PC-3 (cell line): Measurements from ENCODE around the gene FLG. TPM values are rescaled to one million over a fixed set of nuclear protein-coding genes. Genes with fewer than 3 reads are reported as not detected.

Experiments
- ATAC-seq: fragments of 200-7000 bp; cut with Tn5 transposase; 2 replicates; pipeline ENCODE4 v1.9.1; 2020; ENCODE audit warnings: mild to moderate bottlenecking, moderate library complexity
- BruUV-seq: library from RNA; stranded (reverse); fragments of 400-500 nt; replicated peaks from 2 replicates; lab custom pipeline; 2021; lab: Mats Ljungman, UMichigan
- CTCF ChIA-PET: fragments of 300-600 bp; sonication (Branson Sonifier 250); formaldehyde crosslinking; loops from one replicate; lab custom pipeline; 2022; ENCODE audit warnings: antibody characterized with exemption; lab: Charles Lee
- POLR2A ChIA-PET: fragments of 300-600 bp; sonication (Branson Sonifier 250); formaldehyde crosslinking; loops from one replicate; lab custom pipeline; 2022; ENCODE audit warnings: antibody characterized with exemption; ENCODE audit not compliant: unreplicated experiment; lab: Charles Lee
- DNase-seq: peaks from one replicate; pipeline ENCODE4 v3.0.0-alpha.2; 2015
- H2AFZ ChIP-seq: fragments of 300-600 bp; sonication (generic); 2 replicates; pipeline ENCODE4 v1.6.0; 2016; ENCODE audit warnings: antibody characterized with exemption, low read length
- H3F3A ChIP-seq: fragments of 300-600 bp; sonication (generic); one replicate; pipeline ENCODE4 v1.6.0; 2017; ENCODE audit warnings: antibody characterized with exemption, low read length, control low read depth, mild to moderate bottlenecking; ENCODE audit not compliant: unreplicated experiment
- H3K27ac ChIP-seq: fragments of 300-600 bp; sonication (generic); 2 replicates; pipeline ENCODE4 v1.5.1; 2016; ENCODE audit warnings: mild to moderate bottlenecking, low read length
- H3K27me3 ChIP-seq: fragments of 300-600 bp; sonication (generic); 2 replicates; pipeline ENCODE4 v1.6.1; 2016; ENCODE audit warnings: low read length, mixed read lengths
- H3K36me3 ChIP-seq: fragments of 300-600 bp; sonication (generic); 2 replicates; pipeline ENCODE4 v1.6.1; 2016; ENCODE audit warnings: low read depth, mixed run types, low read length, mixed read lengths
- H3K4me1 ChIP-seq: fragments of 300-600 bp; sonication (generic); 2 replicates; pipeline ENCODE4 v1.5.1; 2016; ENCODE audit warnings: low read length; ENCODE audit not compliant: insufficient read depth
- H3K4me2 ChIP-seq: fragments of 300-600 bp; sonication (generic); 2 replicates; pipeline ENCODE4 v1.6.0; 2016; ENCODE audit warnings: low read length
- H3K4me3 ChIP-seq: fragments of 300-600 bp; sonication (generic); 2 replicates; pipeline ENCODE4 v1.5.1; 2016; ENCODE audit warnings: mild to moderate bottlenecking, low read length, mixed read lengths
- H3K79me2 ChIP-seq: fragments of 300-600 bp; sonication (generic); 2 replicates; pipeline ENCODE4 v1.6.1; 2017; ENCODE audit warnings: low read length, mixed read lengths
- H3K9ac ChIP-seq: fragments of 300-600 bp; sonication (generic); 2 replicates; pipeline ENCODE4 v1.6.0; 2016; ENCODE audit warnings: mild to moderate bottlenecking, low read length
- H3K9me2 ChIP-seq: fragments of 300-600 bp; sonication (generic); replicated peaks from 2 replicates; pipeline ENCODE4 v1.6.1; 2016; ENCODE audit warnings: mixed run types, low read length, mixed read lengths
- H3K9me3 ChIP-seq: fragments of 300-600 bp; sonication (generic); 2 replicates; pipeline ENCODE4 v1.6.1; 2016; ENCODE audit warnings: low read length, mixed read lengths
- H4K20me1 ChIP-seq: fragments of 300-600 bp; sonication (generic); 2 replicates; pipeline ENCODE4 v1.6.1; 2016; ENCODE audit warnings: low read length, mixed read lengths
- EZH2 ChIP-seq: fragments of 300-600 bp; sonication (generic); IDR thresholded peaks from one replicate; pipeline ENCODE4 v1.6.1; 2017; ENCODE audit warnings: antibody characterized with exemption, mild to moderate bottlenecking, low read length; ENCODE audit not compliant: unreplicated experiment
- EZH2phosphoT487 ChIP-seq: fragments of 300-600 bp; sonication (generic); IDR thresholded peaks from 2 replicates; pipeline ENCODE4 v1.6.1; 2018; ENCODE audit warnings: mild to moderate bottlenecking, antibody characterized with exemption, low read length, borderline replicate concordance
- intact Hi-C: fragments of 100-400 bp; cut with micrococcal nuclease; formaldehyde crosslinking; loops from 2 replicates; pipeline ENCODE4 v1.9.0; 2023
- total RNA-seq: library from RNA; depleted of rRNA; stranded (reverse); fragments of >200 nt; gene quantifications from 2 replicates; pipeline ENCODE4 v1.2.3, GENCODE V29; 2014
- TF ChIP-seq, protein P1 (sequence below): fragments of 300-600 bp; sonication (generic); conservative IDR thresholded peaks from 2 replicates; pipeline ENCODE4 v1.5.1; 2017; ENCODE audit warnings: antibody characterized with exemption, low read depth, mild to moderate bottlenecking, low read length

FLG gene
- total RNA-seq, 1 experiment from 2014 or later: not detected

DNA sequence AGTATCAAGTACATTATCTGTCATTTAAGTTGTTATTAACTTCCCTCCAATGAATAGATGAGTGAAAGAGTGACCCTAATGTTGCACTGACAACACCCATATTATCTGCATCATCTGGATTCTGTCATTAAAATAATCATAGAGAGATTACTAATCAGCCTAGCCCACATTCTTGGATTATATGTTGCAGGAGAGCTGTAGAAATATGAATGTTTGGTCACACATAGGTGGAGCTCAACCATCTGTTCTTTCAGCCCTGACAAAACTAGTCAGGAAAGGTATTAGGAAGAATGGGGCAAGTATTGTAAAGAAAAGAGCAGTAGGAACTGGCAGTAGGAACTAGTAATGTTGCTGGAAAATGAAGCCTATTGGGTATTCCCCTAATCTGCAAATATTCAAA lies 19.4 kb upstream of the FLG start:
- intact Hi-C loops: loop anchor here (2.0 kb wide), 1 partner anchor 96 kb away; no protein-coding TSS in a partner anchor
- H3K36me3 ChIP-seq: no peaks in the 10 kb centered on the region
- H3K79me2 ChIP-seq: no peaks in the 10 kb centered on the region
- ChIA-PET POLR2A (no interaction called here), CTCF (no interaction called here)
- H2AFZ ChIP-seq: no peak overlapping the region
- H3K9me3 ChIP-seq: no peaks in the 10 kb centered on the region
- TF ChIP-seq, protein P1, sequence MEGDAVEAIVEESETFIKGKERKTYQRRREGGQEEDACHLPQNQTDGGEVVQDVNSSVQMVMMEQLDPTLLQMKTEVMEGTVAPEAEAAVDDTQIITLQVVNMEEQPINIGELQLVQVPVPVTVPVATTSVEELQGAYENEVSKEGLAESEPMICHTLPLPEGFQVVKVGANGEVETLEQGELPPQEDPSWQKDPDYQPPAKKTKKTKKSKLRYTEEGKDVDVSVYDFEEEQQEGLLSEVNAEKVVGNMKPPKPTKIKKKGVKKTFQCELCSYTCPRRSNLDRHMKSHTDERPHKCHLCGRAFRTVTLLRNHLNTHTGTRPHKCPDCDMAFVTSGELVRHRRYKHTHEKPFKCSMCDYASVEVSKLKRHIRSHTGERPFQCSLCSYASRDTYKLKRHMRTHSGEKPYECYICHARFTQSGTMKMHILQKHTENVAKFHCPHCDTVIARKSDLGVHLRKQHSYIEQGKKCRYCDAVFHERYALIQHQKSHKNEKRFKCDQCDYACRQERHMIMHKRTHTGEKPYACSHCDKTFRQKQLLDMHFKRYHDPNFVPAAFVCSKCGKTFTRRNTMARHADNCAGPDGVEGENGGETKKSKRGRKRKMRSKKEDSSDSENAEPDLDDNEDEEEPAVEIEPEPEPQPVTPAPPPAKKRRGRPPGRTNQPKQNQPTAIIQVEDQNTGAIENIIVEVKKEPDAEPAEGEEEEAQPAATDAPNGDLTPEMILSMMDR: no peak
- TF ChIP-seq EZH2phosphoT487 (no peak), EZH2 (no peak)
- no peaks in the 10 kb centered on the region for H3K4me1 ChIP-seq
- no peak overlapping the region for H3K9ac ChIP-seq
- H3K4me2 ChIP-seq: no peak overlapping the region
- H3F3A ChIP-seq: no peaks in the 10 kb centered on the region
- H3K27me3 ChIP-seq: peaks cover 5% of the 10 kb centered on the region; the same call in 1 of the 2 replicates
- H4K20me1 ChIP-seq: no peaks in the 10 kb centered on the region
- DNase-seq (no peak), ATAC-seq (no peak)
- H3K9me2 ChIP-seq: no peaks in the 10 kb centered on the region
- no peak overlapping the region for H3K4me3 ChIP-seq
- no peak overlapping the region for H3K27ac ChIP-seq
- BruUV-seq: no TSS peak

DNA sequence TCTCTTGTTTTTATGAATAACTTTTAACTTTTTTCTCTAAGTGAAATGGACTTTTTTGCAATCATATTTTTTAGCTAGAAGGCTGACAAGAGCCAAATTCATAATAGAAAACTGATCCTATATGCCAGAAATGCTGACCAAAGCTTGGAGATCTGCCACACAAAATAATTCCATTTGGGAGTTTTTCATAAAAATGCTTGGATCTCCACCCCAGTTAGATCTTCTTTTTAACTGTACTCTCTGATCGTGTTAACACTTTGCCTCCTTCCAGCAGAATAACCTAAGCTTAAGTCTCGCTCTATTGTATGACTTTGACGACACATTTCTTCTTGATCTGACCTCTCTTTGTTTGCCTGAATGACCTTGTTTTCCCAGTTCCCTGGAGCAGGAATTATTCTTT lies 18.0 kb upstream of the FLG start:
- ChIA-PET POLR2A (no interaction called here), CTCF (no interaction called here)
- Histone ChIP-seq H3K4me2 (no peak overlapping the region), H3K9me2 (no peaks in the 10 kb centered on the region), H3K9ac (no peak overlapping the region), H3F3A (no peaks in the 10 kb centered on the region), H4K20me1 (no peaks in the 10 kb centered on the region), H3K36me3 (no peaks in the 10 kb centered on the region), H3K4me3 (no peak overlapping the region), H2AFZ (no peak overlapping the region), H3K9me3 (no peaks in the 10 kb centered on the region), H3K79me2 (no peaks in the 10 kb centered on the region), H3K27me3 (peaks cover 5% of the 10 kb centered on the region; the same call in 1 of the 2 replicates), H3K4me1 (no peaks in the 10 kb centered on the region), H3K27ac (no peak overlapping the region)
- BruUV-seq: no TSS peak
- DNase-seq (no peak), ATAC-seq (no peak)
- TF ChIP-seq, protein P1: no peak
- no peak for TF ChIP-seq EZH2phosphoT487
- TF ChIP-seq EZH2: no peak
- intact Hi-C loops: no loop called here

GRCh38 chr1:152335399-152335798 lies 10.4 kb upstream of the FLG start:
- Histone ChIP-seq H3K9me3 (no peaks in the 10 kb centered on the region), H3F3A (no peaks in the 10 kb centered on the region), H3K9ac (no peak overlapping the region), H3K9me2 (no peaks in the 10 kb centered on the region), H3K27me3 (no peaks in the 10 kb centered on the region), H3K4me3 (no peak overlapping the region), H3K27ac (no peak overlapping the region), H3K4me1 (no peaks in the 10 kb centered on the region), H3K4me2 (no peak overlapping the region), H2AFZ (no peak overlapping the region), H3K36me3 (no peaks in the 10 kb centered on the region), H4K20me1 (no peaks in the 10 kb centered on the region), H3K79me2 (no peaks in the 10 kb centered on the region)
- no peak for ATAC-seq
- CTCF ChIA-PET: no interaction called here
- DNase-seq: no peak
- POLR2A ChIA-PET: no interaction called here
- TF ChIP-seq, protein P1: no peak
- TF ChIP-seq EZH2 (no peak), EZH2phosphoT487 (no peak)
- intact Hi-C loops: no loop called here
- no TSS peak for BruUV-seq
